Effector memory CD4-positive, alpha-beta T cell (primary cell): Measurements from ENCODE around the gene VPS39.

Experiments used
- DNase-seq, 3 donors: peaks; one replicate each; pipeline ENCODE4 v3.0.0-alpha.2; 2020
- H3K27ac ChIP-seq: 2 replicates; pipeline ENCODE4 v1.7.0; 2013; ENCODE audit warnings: mild to moderate bottlenecking, low read length, moderate library complexity; ENCODE audit not compliant: insufficient read depth, poor library complexity, severe bottlenecking
- H3K27me3 ChIP-seq: replicated peaks from 2 replicates; pipeline ENCODE4 v1.7.0; 2013; ENCODE audit warnings: mild to moderate bottlenecking, low read length; ENCODE audit not compliant: insufficient read depth, control insufficient read depth, poor library complexity, severe bottlenecking
- H3K36me3 ChIP-seq: 2 replicates; pipeline ENCODE4 v1.7.0; 2013; ENCODE audit warnings: mild to moderate bottlenecking, low read length, moderate library complexity; ENCODE audit not compliant: control insufficient read depth, insufficient read depth
- H3K4me1 ChIP-seq: 2 replicates; pipeline ENCODE4 v1.7.0; 2013; ENCODE audit warnings: low read length, mild to moderate bottlenecking; ENCODE audit not compliant: control insufficient read depth, insufficient read depth, poor library complexity, severe bottlenecking
- H3K4me3 ChIP-seq: 2 replicates; pipeline ENCODE4 v1.7.0; 2013; ENCODE audit warnings: low read length, low read depth, mild to moderate bottlenecking; ENCODE audit not compliant: insufficient read depth, poor library complexity, severe bottlenecking
- H3K9me3 ChIP-seq: 2 replicates; pipeline ENCODE4 v1.7.0; 2013; ENCODE audit warnings: mild to moderate bottlenecking, low read length, moderate library complexity; ENCODE audit not compliant: control insufficient read depth

The VPS39 gene

GRCh38 chr15:42118650-42119445, 89.3 kb downstream of the VPS39 start:
- no peak for DNase-seq
- Histone ChIP-seq H3K9me3 (no peaks in the 10 kb centered on the region), H3K4me1 (no peaks in the 10 kb centered on the region), H3K36me3 (no peaks in the 10 kb centered on the region), H3K4me3 (no peak overlapping the region), H3K27me3 (no peaks in the 10 kb centered on the region), H3K27ac (no peak overlapping the region)

GRCh38 chr15:42111924-42112323, 96.2 kb downstream of the VPS39 start:
- H3K4me1 ChIP-seq = peaks cover 4% of the 10 kb centered on the region
- H3K27me3 ChIP-seq = no peaks in the 10 kb centered on the region
- no peak overlapping the region for H3K27ac ChIP-seq
- no peaks in the 10 kb centered on the region for H3K36me3 ChIP-seq
- no peak for DNase-seq
- H3K9me3 ChIP-seq = no peaks in the 10 kb centered on the region
- no peak overlapping the region for H3K4me3 ChIP-seq

- no peaks in the 10 kb centered on the region for H3K36me3 ChIP-seq
- peaks cover 4% of the 10 kb centered on the region for H3K4me1 ChIP-seq
- no peaks in the 10 kb centered on the region for H3K27me3 ChIP-seq
- no peak overlapping the region for H3K4me3 ChIP-seq
- H3K27ac ChIP-seq = no peak overlapping the region
- DNase-seq = no peak
- no peaks in the 10 kb centered on the region for H3K9me3 ChIP-seq
Measured at GRCh38 chr15:42110367-42110766, 97.7 kb downstream of the VPS39 start.

- H3K4me3 ChIP-seq = no peak overlapping the region
- DNase-seq = no peak
- no peak overlapping the region for H3K27ac ChIP-seq
- peaks cover 4% of the 10 kb centered on the region for H3K4me1 ChIP-seq
- no peaks in the 10 kb centered on the region for H3K36me3 ChIP-seq
- H3K9me3 ChIP-seq = no peaks in the 10 kb centered on the region
- no peaks in the 10 kb centered on the region for H3K27me3 ChIP-seq
Measured at GRCh38 chr15:42108806-42109205, 99.3 kb downstream of the VPS39 start.
